ENCODE results near the gene NT5M. TPM values are rescaled to one million over a fixed set of nuclear protein-coding genes. Genes with fewer than 3 reads are reported as not detected.

The NT5M gene
- total and polyA plus RNA-seq, 4 experiments from 2014 or later, result 0.37 to 2.9 (median 2.0) TPM

- CTCF ChIA-PET (ENCODE audit: partially characterized antibody), result interaction anchor here (1.3 kb wide), 1 partner anchor 33 kb away, joined by 4 read pairs; no protein-coding TSS in a partner anchor
- Histone ChIP-seq H3K27ac (ENCODE audit: low read depth, low read length) (no peak overlapping the region), H3K9me3 (ENCODE audit: control insufficient read depth in 1 of 2, low read length in 2 of 2) (no peaks in the 10 kb centered on the region), H3K4me1 (ENCODE audit: insufficient read depth, low read length) (peaks cover 21% of the 10 kb centered on the region), H3K36me3 (ENCODE audit: insufficient read depth, low read length) (no peaks in the 10 kb centered on the region), H3K27me3 (ENCODE audit: insufficient read depth, low read length) (no peaks in the 10 kb centered on the region), H3K4me3 (ENCODE audit: low read length in 2 of 2) (no peak overlapping the region)
- no peaks in the 10 kb centered on the region for H3K36me3 Mint-ChIP-seq
- no peak overlapping the region for H3K27ac Mint-ChIP-seq
- peaks cover 12 to 24% (median 18%) of the 10 kb centered on the region in 4 donors for H3K4me1 Mint-ChIP-seq
- H3K4me3 Mint-ChIP-seq, result no peak overlapping the region
- POLR2A ChIA-PET (ENCODE audit: partially characterized antibody), result no interaction called here
- intact Hi-C loops (cut with micrococcal nuclease), result no loop called here
- peaks cover 2% of the 10 kb centered on the region in 2 donors for H3K27me3 Mint-ChIP-seq
- peaks cover 0 to 2% (median 0%) of the 10 kb centered on the region in 8 donors for H3K9me3 Mint-ChIP-seq
- DNase-seq, result no peak
Observed at GRCh38 chr17:17388657-17389496, 85.7 kb downstream of the NT5M start.

GRCh38 chr17:17391668-17392370 is 88.6 kb downstream of the NT5M start:
- no peaks in the 10 kb centered on the region for H3K36me3 Mint-ChIP-seq
- CTCF ChIA-PET (ENCODE audit: partially characterized antibody), result interaction anchor here (0.7 to 2.9 kb wide), 5 partner anchors 10 to 133 kb away, joined by 3 to 12 read pairs (median 5); no protein-coding TSS in a partner anchor
- H3K27ac Mint-ChIP-seq, result peak overlapping the region; percentile 77 to 96 (median 87)
- H3K4me1 ChIP-seq (ENCODE audit: insufficient read depth, low read length), result peaks cover 21% of the 10 kb centered on the region
- H3K27me3 Mint-ChIP-seq, result peaks cover 2% of the 10 kb centered on the region in 2 donors
- H3K4me1 Mint-ChIP-seq, result peaks cover 12 to 25% (median 18%) of the 10 kb centered on the region in 4 donors
- H3K27me3 ChIP-seq (ENCODE audit: insufficient read depth, low read length), result no peaks in the 10 kb centered on the region
- peaks cover 0 to 2% (median 0%) of the 10 kb centered on the region in 8 donors for H3K9me3 Mint-ChIP-seq
- H3K4me3 ChIP-seq (ENCODE audit: low read length in 2 of 2), result peak overlapping the region; percentile 49 to 53
- H3K27ac ChIP-seq (ENCODE audit: low read depth, low read length), result peak overlapping the region; percentile 28
- POLR2A ChIA-PET (ENCODE audit: partially characterized antibody), result interaction anchor here (0.6 to 3.4 kb wide), 9 partner anchors 10 to 200 kb away, joined by 3 to 24 read pairs (median 4); partner anchors contain the start of genes COPS3 and PEMT
- H3K9me3 ChIP-seq (ENCODE audit: control insufficient read depth in 1 of 2, low read length in 2 of 2), result no peaks in the 10 kb centered on the region
- intact Hi-C loops (cut with micrococcal nuclease), result loop anchor here (2.0 kb wide), 1 partner anchor 49 kb away; no protein-coding TSS in a partner anchor
- H3K4me3 Mint-ChIP-seq, result peak overlapping the region; percentile 85 to 94 (median 90)
- peak; percentile 76 to 81 (median 79) for DNase-seq
- no peaks in the 10 kb centered on the region for H3K36me3 ChIP-seq (ENCODE audit: insufficient read depth, low read length)

- intact Hi-C loops (cut with micrococcal nuclease), result loop anchor here (2.0 kb wide), 1 partner anchor 47 kb away; no protein-coding TSS in a partner anchor
- Histone ChIP-seq H3K27me3 (ENCODE audit: insufficient read depth, low read length) (no peaks in the 10 kb centered on the region), H3K27ac (ENCODE audit: low read depth, low read length) (no peak overlapping the region), H3K4me3 (ENCODE audit: low read length in 2 of 2) (no peak overlapping the region), H3K36me3 (ENCODE audit: insufficient read depth, low read length) (no peaks in the 10 kb centered on the region), H3K4me1 (ENCODE audit: insufficient read depth, low read length) (peaks cover 21% of the 10 kb centered on the region), H3K9me3 (ENCODE audit: control insufficient read depth in 1 of 2, low read length in 2 of 2) (no peaks in the 10 kb centered on the region)
- peaks cover 2% of the 10 kb centered on the region in 2 donors for H3K27me3 Mint-ChIP-seq
- H3K27ac Mint-ChIP-seq, result peak overlapping the region in 1 of 7 donors; percentile 53
- H3K4me1 Mint-ChIP-seq, result peaks cover 14 to 35% (median 25%) of the 10 kb centered on the region in 4 donors
- POLR2A ChIA-PET (ENCODE audit: partially characterized antibody), result interaction anchor here (3.4 kb wide), 1 partner anchor 10 kb away, joined by 24 read pairs; no protein-coding TSS in a partner anchor
- DNase-seq, result no peak
- peaks cover 0 to 2% (median 0%) of the 10 kb centered on the region in 8 donors for H3K9me3 Mint-ChIP-seq
- H3K4me3 Mint-ChIP-seq, result peak overlapping the region in 3 of 8 donors; percentile 33 to 57 (median 35)
- no peaks in the 10 kb centered on the region for H3K36me3 Mint-ChIP-seq
- CTCF ChIA-PET (ENCODE audit: partially characterized antibody), result no interaction called here
Observed at GRCh38 chr17:17393976-17394375, 90.8 kb downstream of the NT5M start.

- Mint-ChIP-seq H3K27me3 (peaks cover 2% of the 10 kb centered on the region in 2 donors), H3K36me3 (no peaks in the 10 kb centered on the region), H3K4me3 (peak overlapping the region in 1 of 8 donors; percentile 17), H3K4me1 (peaks cover 14 to 35% (median 26%) of the 10 kb centered on the region in 4 donors), H3K9me3 (peaks cover 0 to 2% (median 0%) of the 10 kb centered on the region in 8 donors), H3K27ac (peak overlapping the region in 1 of 7 donors; percentile 37)
- H3K36me3 ChIP-seq (ENCODE audit: insufficient read depth, low read length), result no peaks in the 10 kb centered on the region
- ChIA-PET POLR2A (ENCODE audit: partially characterized antibody) (no interaction called here), CTCF (ENCODE audit: partially characterized antibody) (no interaction called here)
- H3K4me3 ChIP-seq (ENCODE audit: low read length in 2 of 2), result no peak overlapping the region
- intact Hi-C loops (cut with micrococcal nuclease), result no loop called here
- DNase-seq, result no peak
- peaks cover 21% of the 10 kb centered on the region for H3K4me1 ChIP-seq (ENCODE audit: insufficient read depth, low read length)
- no peaks in the 10 kb centered on the region for H3K9me3 ChIP-seq (ENCODE audit: control insufficient read depth in 1 of 2, low read length in 2 of 2)
- H3K27ac ChIP-seq (ENCODE audit: low read depth, low read length), result no peak overlapping the region
- no peaks in the 10 kb centered on the region for H3K27me3 ChIP-seq (ENCODE audit: insufficient read depth, low read length)
Observed at GRCh38 chr17:17394494-17394893, 91.3 kb downstream of the NT5M start.

GRCh38 chr17:17395246-17395802 is 92.2 kb downstream of the NT5M start:
- CTCF ChIA-PET (ENCODE audit: partially characterized antibody), result no interaction called here
- intact Hi-C loops (cut with micrococcal nuclease), result no loop called here
- POLR2A ChIA-PET (ENCODE audit: partially characterized antibody), result no interaction called here

GRCh38 chr17:17395885-17396284 is 92.7 kb downstream of the NT5M start:
- Mint-ChIP-seq H3K4me3 (no peak overlapping the region), H3K9me3 (peaks cover 0 to 2% (median 0%) of the 10 kb centered on the region in 8 donors), H3K36me3 (no peaks in the 10 kb centered on the region), H3K27me3 (no peaks in the 10 kb centered on the region), H3K4me1 (peaks cover 14 to 45% (median 29%) of the 10 kb centered on the region in 4 donors), H3K27ac (no peak overlapping the region)
- H3K36me3 ChIP-seq (ENCODE audit: insufficient read depth, low read length), result no peaks in the 10 kb centered on the region
- H3K9me3 ChIP-seq (ENCODE audit: control insufficient read depth in 1 of 2, low read length in 2 of 2), result no peaks in the 10 kb centered on the region
- intact Hi-C loops (cut with micrococcal nuclease), result no loop called here
- POLR2A ChIA-PET (ENCODE audit: partially characterized antibody), result interaction anchor here (1.6 kb wide), 1 partner anchor 9 kb away, joined by 4 read pairs; no protein-coding TSS in a partner anchor
- H3K27ac ChIP-seq (ENCODE audit: low read depth, low read length), result no peak overlapping the region
- H3K4me1 ChIP-seq (ENCODE audit: insufficient read depth, low read length), result peaks cover 20% of the 10 kb centered on the region
- H3K27me3 ChIP-seq (ENCODE audit: insufficient read depth, low read length), result no peaks in the 10 kb centered on the region
- CTCF ChIA-PET (ENCODE audit: partially characterized antibody), result interaction anchor here (1.0 kb wide), 1 partner anchor 14 kb away, joined by 3 read pairs; no protein-coding TSS in a partner anchor
- no peak for DNase-seq
- H3K4me3 ChIP-seq (ENCODE audit: low read length in 2 of 2), result no peak overlapping the region

More at GRCh38 chr17:17395246-17395802, 92.2 kb downstream of the NT5M start:
- H3K36me3 Mint-ChIP-seq, result no peaks in the 10 kb centered on the region
- Histone ChIP-seq H3K9me3 (ENCODE audit: control insufficient read depth in 1 of 2, low read length in 2 of 2) (no peaks in the 10 kb centered on the region), H3K36me3 (ENCODE audit: insufficient read depth, low read length) (no peaks in the 10 kb centered on the region), H3K27ac (ENCODE audit: low read depth, low read length) (no peak overlapping the region), H3K4me1 (ENCODE audit: insufficient read depth, low read length) (peaks cover 21% of the 10 kb centered on the region), H3K27me3 (ENCODE audit: insufficient read depth, low read length) (no peaks in the 10 kb centered on the region), H3K4me3 (ENCODE audit: low read length in 2 of 2) (no peak overlapping the region)
- peaks cover 0 to 2% (median 0%) of the 10 kb centered on the region in 8 donors for H3K9me3 Mint-ChIP-seq
- no peak for DNase-seq
- no peaks in the 10 kb centered on the region for H3K27me3 Mint-ChIP-seq
- H3K4me1 Mint-ChIP-seq, result peaks cover 14 to 39% (median 27%) of the 10 kb centered on the region in 4 donors
- no peak overlapping the region for H3K27ac Mint-ChIP-seq
- H3K4me3 Mint-ChIP-seq, result peak overlapping the region in 1 of 8 donors; percentile 39
